VCaP (cell line): Measurements from ENCODE around the gene CEPT1.
"Not testable (repeated sequence)": the region's sequence is repeated elsewhere in the genome, so short reads cannot be mapped to it uniquely, and the experiment has no call there.

Experiments
- H3K27ac ChIP-seq: fragments of 450-650 bp; 2 replicates; pipeline ENCODE4 v1.5.1; 2017
- CTCF ChIP-seq: fragments of 450-650 bp; conservative IDR thresholded peaks from 2 replicates; pipeline ENCODE4 v1.5.1; 2017; ENCODE audit warnings: mild to moderate bottlenecking, moderate library complexity

CEPT1 gene

GRCh38 chr1:111213412-111213811 is 73.4 kb downstream of the CEPT1 start:
- H3K27ac ChIP-seq = no peak overlapping the region
- no peak for TF ChIP-seq CTCF

- TF ChIP-seq CTCF = no peak
- H3K27ac ChIP-seq = no peak overlapping the region
Measured at GRCh38 chr1:111214074-111214801, 74.2 kb downstream of the CEPT1 start.

GRCh38 chr1:111214884-111215283 is 74.9 kb downstream of the CEPT1 start:
- TF ChIP-seq CTCF = no peak
- no peak overlapping the region for H3K27ac ChIP-seq

GRCh38 chr1:111215285-111215684 is 75.3 kb downstream of the CEPT1 start:
- not testable (repeated sequence) for H3K27ac ChIP-seq

- H3K27ac ChIP-seq = no peak overlapping the region
- no peak for TF ChIP-seq CTCF
Measured at GRCh38 chr1:111216751-111217150, 76.7 kb downstream of the CEPT1 start.

GRCh38 chr1:111217183-111217910 is 77.3 kb downstream of the CEPT1 start:
- no peak for TF ChIP-seq CTCF
- H3K27ac ChIP-seq = no peak overlapping the region

- no peak for TF ChIP-seq CTCF
- no peak overlapping the region for H3K27ac ChIP-seq
Measured at GRCh38 chr1:111218701-111219556, 78.9 kb downstream of the CEPT1 start.
